K562 (cell line): ENCODE results near the gene ITGB5. TPM values are rescaled to one million over a fixed set of nuclear protein-coding genes. Genes with fewer than 3 reads are reported as not detected.

ENCODE experiments used
- ATAC-seq: fragments of 200-7000 bp; cut with Tn5 transposase; 3 replicates; pipeline ENCODE4 v1.9.1; 2020; ENCODE audit warnings: moderate library complexity
- BruUV-seq: library from RNA; stranded (reverse); fragments of 400-500 nt; replicated peaks from 2 replicates; lab custom pipeline; 2021; lab: Mats Ljungman, UMichigan
- CTCF ChIA-PET: fragments of 300-600 bp; formaldehyde crosslinking; extraction: SDS; loops from one replicate; lab custom pipeline; 2021; ENCODE audit warnings: low intra/inter-chr PET ratio; lab: Yijun Ruan, JAX
- POLR2A ChIA-PET: fragments of 300-600, 350-650 bp; sonication (Branson Sonifier 250); formaldehyde crosslinking; extraction: SDS; loops from one replicate; lab custom pipeline; 2021; ENCODE audit warnings: antibody characterized with exemption, inconsistent platforms; lab: Yijun Ruan, JAX
- DNase-seq, 4 experiments: peaks; one replicate each; pipeline versions ENCODE4 v3.0.0 to v3.0.0-alpha.2; 2011 to 2018; ENCODE audit warnings: low spot score in 3 of 4, mixed read lengths in 3 of 4; ENCODE audit errors: extremely low read depth in 1 of 4
- FAIRE-seq: peaks from 2 replicates; lab custom pipeline; 2011; peaks lifted over from hg19 to GRCh38; lab: Jason Lieb, UNC
- H2AFZ ChIP-seq: 2 replicates; pipeline ENCODE4 v1.6.0; 2011; ENCODE audit warnings: low read depth, low read length, control low read depth, inconsistent platforms
- H3K27ac ChIP-seq: fragments of 200-600 bp; 3 replicates; pipeline ENCODE4 v1.8.0; 2011; ENCODE audit warnings: low read depth, mild to moderate bottlenecking, control low read depth, inconsistent platforms, low read length, moderate library complexity, mixed read lengths; ENCODE audit errors: extremely low read depth
- H3K27me3 ChIP-seq, 2 experiments: fragments of 300-600 bp in 1 of 2; 2 replicates in 1 of 2; 3 replicates in 1 of 2; pipeline versions ENCODE4 v1.6.0 to v1.8.0; 2011; ENCODE audit warnings: inconsistent platforms in 2 of 2, low read length in 2 of 2, mild to moderate bottlenecking in 1 of 2, mixed read lengths in 1 of 2, moderate library complexity in 1 of 2; ENCODE audit not compliant: control insufficient read depth in 2 of 2, insufficient read depth in 2 of 2
- H3K36me3 ChIP-seq: fragments of 300-600 bp; 3 replicates; pipeline ENCODE4 v1.8.0; 2011; ENCODE audit warnings: mild to moderate bottlenecking, low read length, inconsistent platforms; ENCODE audit not compliant: control insufficient read depth, insufficient read depth
- H3K4me1 ChIP-seq, 2 experiments: fragments of 200-600 bp in 1 of 2; replicated peaks in 1 of 2; 2 replicates in 1 of 2; 3 replicates in 1 of 2; pipeline versions ENCODE4 v1.5.1 to v1.8.0; 2011; ENCODE audit warnings: inconsistent platforms in 2 of 2, low read length in 2 of 2, mild to moderate bottlenecking in 1 of 2, mixed read lengths in 1 of 2, moderate library complexity in 1 of 2; ENCODE audit not compliant: control insufficient read depth in 2 of 2, insufficient read depth in 2 of 2
- H3K4me2 ChIP-seq: 2 replicates; pipeline ENCODE4 v1.6.1; 2011; ENCODE audit warnings: low read length, control low read depth, inconsistent platforms, mixed read lengths; ENCODE audit not compliant: insufficient read depth
- H3K4me3 ChIP-seq: fragments of 200-600 bp; sonication (generic), shearing (Covaris generic); 2 replicates; pipeline ENCODE4 v1.5.1; 2016; ENCODE audit warnings: control low read depth, inconsistent platforms
- H3K79me2 ChIP-seq: fragments of 200-600 bp; 3 replicates; pipeline ENCODE4 v1.8.0; 2011; ENCODE audit warnings: low read length, inconsistent platforms; ENCODE audit not compliant: control insufficient read depth, insufficient read depth
- H3K9ac ChIP-seq, 2 experiments: 2 replicates each; pipeline versions ENCODE4 v1.6.0 to v1.6.1; 2011; ENCODE audit warnings: low read depth in 2 of 2, low read length in 2 of 2, control low read depth in 1 of 2, inconsistent platforms in 1 of 2, mild to moderate bottlenecking in 1 of 2, mixed read lengths in 1 of 2; ENCODE audit not compliant: insufficient read depth in 1 of 2
- H3K9me1 ChIP-seq: one replicate; pipeline ENCODE4 v1.6.0; 2011; ENCODE audit warnings: inconsistent platforms, mild to moderate bottlenecking, low read length, moderate library complexity; ENCODE audit not compliant: control insufficient read depth, insufficient read depth
- H3K9me3 ChIP-seq: replicated peaks from 2 replicates; pipeline ENCODE4 v1.5.1; 2011; ENCODE audit warnings: low read depth, low read length, inconsistent platforms; ENCODE audit not compliant: control insufficient read depth, insufficient read depth
- H4K20me1 ChIP-seq: replicated peaks from 2 replicates; pipeline ENCODE4 v1.6.1; 2011; ENCODE audit warnings: low read length, inconsistent platforms, mixed read lengths; ENCODE audit not compliant: control insufficient read depth, insufficient read depth
- ARNT ChIP-seq, 2 experiments: fragments of 450-650 bp; IDR thresholded peaks; 2 replicates each; pipeline ENCODE4 v1.6.1; 2016; ENCODE audit warnings: mild to moderate bottlenecking in 1 of 2
- BACH1 ChIP-seq: fragments of 200-800 bp; sonication (Bioruptor generic); IDR thresholded peaks from 2 replicates; pipeline ENCODE4 v1.6.1; 2016; ENCODE audit warnings: missing genetic modification characterization, missing compliant biosample characterization
- PTBP1 ChIP-seq: fragments of 200-400 bp; formaldehyde crosslinking; IDR thresholded peaks from 2 replicates; pipeline ENCODE4 v1.6.1; 2017; ENCODE audit warnings: low read depth, low read length
- RBM34 ChIP-seq: fragments of 200-400 bp; formaldehyde crosslinking; IDR thresholded peaks from 2 replicates; pipeline ENCODE4 v1.6.1; 2018; ENCODE audit warnings: low read length, borderline replicate concordance; ENCODE audit not compliant: insufficient read depth
- SP2 ChIP-seq: IDR thresholded peaks from 2 replicates; pipeline ENCODE4 v1.6.1; 2011; ENCODE audit warnings: mild to moderate bottlenecking, low read depth, low read length, moderate library complexity; ENCODE audit not compliant: poor library complexity, severe bottlenecking; ENCODE audit errors: extremely low read depth
- YY1 ChIP-seq, 3 experiments: IDR thresholded peaks; 2 replicates each; pipeline ENCODE4 v1.6.1; 2011; ENCODE audit warnings: low read length in 2 of 3, mild to moderate bottlenecking in 2 of 3, moderate library complexity in 2 of 3, borderline replicate concordance in 1 of 3, control low read depth in 1 of 3, low read depth in 1 of 3; ENCODE audit not compliant: insufficient read depth in 3 of 3, insufficient replicate concordance in 2 of 3, control insufficient read depth in 1 of 3, insufficient read length in 1 of 3; ENCODE audit errors: extremely low read depth in 1 of 3
- ZFP1 ChIP-seq: fragments of 450-650 bp; formaldehyde crosslinking; IDR thresholded peaks from 2 replicates; pipeline ENCODE4 v1.4.0; 2020; ENCODE audit warnings: mild to moderate bottlenecking, mixed read lengths
- ZFX ChIP-seq: sonication (generic); formaldehyde crosslinking; IDR thresholded peaks from 2 replicates; pipeline ENCODE4 v1.8.0; 2022; ENCODE audit warnings: mild to moderate bottlenecking, missing genetic modification reagents, moderate library complexity
- ZNF140 ChIP-seq: fragments of 250-450 bp; sonication (Bioruptor Pico); IDR thresholded peaks from 2 replicates; pipeline ENCODE4 v1.8.0; 2021; ENCODE audit warnings: moderate library complexity, mild to moderate bottlenecking, inconsistent platforms
- ZNF239 ChIP-seq: fragments of 250-450 bp; sonication (Bioruptor Pico); IDR thresholded peaks from 2 replicates; pipeline ENCODE4 v1.4.0; 2020; ENCODE audit warnings: mild to moderate bottlenecking
- ZNF316 ChIP-seq: fragments of 450-650 bp; IDR thresholded peaks from 2 replicates; pipeline ENCODE4 v1.6.1; 2016
- ZNF41 ChIP-seq: fragments of 250-450 bp; sonication (Bioruptor Pico); conservative IDR thresholded peaks from 2 replicates; pipeline ENCODE4 v1.4.0; 2020; ENCODE audit warnings: mild to moderate bottlenecking
- ZNF75A ChIP-seq: fragments of 450-650 bp; formaldehyde crosslinking; IDR thresholded peaks from 2 replicates; pipeline ENCODE4 v1.4.0; 2020; ENCODE audit warnings: mild to moderate bottlenecking
- ZNF780A ChIP-seq: fragments of 250-450 bp; sonication (Bioruptor Pico); IDR thresholded peaks from 2 replicates; pipeline ENCODE4 v1.5.0; 2021; ENCODE audit warnings: mild to moderate bottlenecking
- ZNF785 ChIP-seq: fragments of 250-450 bp; sonication (Bioruptor Pico); IDR thresholded peaks from 2 replicates; pipeline ENCODE4 v1.4.0; 2020; ENCODE audit warnings: mild to moderate bottlenecking
- ZNF830 ChIP-seq: fragments of 250-450 bp; sonication (Bioruptor Pico); IDR thresholded peaks from 2 replicates; pipeline ENCODE4 v1.5.0; 2021; ENCODE audit warnings: mild to moderate bottlenecking
- WGBS: fragments of 100-300 bp; shearing (Covaris generic); methylation state at CpG from one replicate; pipeline ENCODE4 v1.1.6; 2016; ENCODE audit warnings: low coverage, mixed read lengths; ENCODE audit not compliant: insufficient coverage; ENCODE audit errors: missing lambda C conversion rate; 5-methylcytosine and 5-hydroxymethylcytosine counted together
- in situ Hi-C: fragments of 300-500 bp; cut with MboI; formaldehyde crosslinking; loops from 4 replicates; pipeline ENCODE4 v1.15.0; 2018; ENCODE audit warnings: inconsistent platforms, mixed read lengths
- intact Hi-C: fragments of 100-400 bp; cut with micrococcal nuclease; formaldehyde crosslinking; loops from 2 replicates; pipeline ENCODE4 v1.14.2; 2022
- polyA plus RNA-seq, 8 experiments: library from polyadenylated mRNA; depleted of rRNA in 4 of 8; stranded (reverse) in 5 of 8; unstranded in 3 of 8; fragments of >200 nt; fragmentation: Nextera tagmentation in 2 of 8; fragmentation: Illumina TruSeq in 1 of 8; extraction: Ambion mirVana in 2 of 8; extraction: Trizol in 1 of 8; gene quantifications; 2 replicates each; pipeline versions ENCODE4 v1.2.1 to v1.2.3, GENCODE V29; 2011 to 2014; ENCODE audit warnings: inconsistent platforms in 1 of 8, missing spikeins in 1 of 8
- total RNA-seq, 7 experiments: library from RNA; depleted of rRNA in 6 of 7; stranded (reverse); fragments of >200 nt in 6 of 7; fragmentation: Illumina TruSeq in 2 of 7; extraction: Trizol in 2 of 7; gene quantifications; 2 replicates each; pipeline versions ENCODE4 v1.2.1 to v1.2.3, GENCODE V29; 2011 to 2021; ENCODE audit warnings: low replicate concordance in 1 of 7
- TF ChIP-seq, protein P1 (sequence below): conservative IDR thresholded peaks from 2 replicates; pipeline ENCODE4 v1.6.1; 2011; ENCODE audit warnings: low read depth, mild to moderate bottlenecking, low read length; ENCODE audit not compliant: control insufficient read depth
- TF ChIP-seq, protein P2 (sequence below): IDR thresholded peaks from 2 replicates; pipeline ENCODE4 v1.6.1; 2014; ENCODE audit warnings: antibody characterized with exemption

Gene ITGB5
- total and polyA plus RNA-seq, 9 of the 15 experiments (the other 6 are each of a cell fraction or from before 2014, with no cell fraction given): 1.7 to 46.8 (median 9.9) TPM

DNA sequence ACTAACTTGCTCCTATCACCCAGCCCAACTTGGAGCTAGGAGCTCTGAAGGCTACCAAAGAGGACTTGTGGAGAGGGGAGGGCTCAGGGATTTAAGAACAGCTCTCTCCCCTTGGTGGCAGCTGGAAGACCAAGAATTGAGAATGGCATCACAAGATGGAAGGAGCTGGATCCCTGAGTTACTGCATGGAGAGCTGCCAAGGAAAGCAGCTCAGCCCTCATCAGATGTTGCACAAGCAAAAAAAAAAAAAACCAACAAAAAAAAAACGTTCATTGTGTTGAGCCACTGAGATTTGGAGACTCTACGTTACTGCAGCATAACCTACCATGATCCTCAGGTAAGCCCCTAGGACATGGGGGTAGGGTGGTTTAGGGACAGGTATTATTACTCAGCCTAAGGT lies 41.0 kb downstream of the ITGB5 start (continued):
- TF ChIP-seq, protein P1, sequence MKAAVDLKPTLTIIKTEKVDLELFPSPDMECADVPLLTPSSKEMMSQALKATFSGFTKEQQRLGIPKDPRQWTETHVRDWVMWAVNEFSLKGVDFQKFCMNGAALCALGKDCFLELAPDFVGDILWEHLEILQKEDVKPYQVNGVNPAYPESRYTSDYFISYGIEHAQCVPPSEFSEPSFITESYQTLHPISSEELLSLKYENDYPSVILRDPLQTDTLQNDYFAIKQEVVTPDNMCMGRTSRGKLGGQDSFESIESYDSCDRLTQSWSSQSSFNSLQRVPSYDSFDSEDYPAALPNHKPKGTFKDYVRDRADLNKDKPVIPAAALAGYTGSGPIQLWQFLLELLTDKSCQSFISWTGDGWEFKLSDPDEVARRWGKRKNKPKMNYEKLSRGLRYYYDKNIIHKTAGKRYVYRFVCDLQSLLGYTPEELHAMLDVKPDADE: no peak
- TF ChIP-seq PTBP1 (no peak), BACH1 (tag) (no peak), ZNF41 (no peak), ZNF239 (CRISPR knock-in tag) (no peak)
- TF ChIP-seq, all 486 proteins: peak for 0

DNA sequence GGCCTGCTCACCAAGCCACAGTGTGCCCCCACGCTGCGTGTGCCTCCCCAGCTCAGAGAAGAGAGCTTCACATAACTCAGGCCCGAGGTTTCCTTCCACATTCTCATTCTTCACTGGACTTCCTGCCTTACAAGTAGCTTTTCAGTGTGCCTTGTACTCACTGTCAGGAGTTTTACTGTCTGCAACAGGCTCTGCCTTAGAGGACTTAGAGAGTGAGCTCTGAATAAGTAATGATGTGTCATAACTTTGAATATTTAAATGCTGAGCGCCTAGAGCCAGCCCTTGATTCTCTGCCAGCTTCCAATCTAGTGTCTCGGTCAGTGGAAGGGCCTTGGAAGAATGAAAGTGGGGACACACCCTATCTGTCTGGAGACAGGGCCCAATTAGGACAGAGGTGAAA lies 41.8 kb downstream of the ITGB5 start:
- Histone ChIP-seq H3K4me2 (no peak overlapping the region), H2AFZ (no peak overlapping the region), H3K9ac (no peak overlapping the region), H4K20me1 (no peaks in the 10 kb centered on the region), H3K9me3 (no peaks in the 10 kb centered on the region), H3K27me3 (no peaks in the 10 kb centered on the region), H3K4me3 (no peak overlapping the region), H3K79me2 (no peaks in the 10 kb centered on the region), H3K9me1 (no peaks in the 10 kb centered on the region), H3K4me1 (no peaks in the 10 kb centered on the region), H3K27ac (no peak overlapping the region), H3K36me3 (no peaks in the 10 kb centered on the region; the same call in 2 of the 3 replicates)
- BruUV-seq: no TSS peak
- POLR2A ChIA-PET: interaction anchor here (1.3 to 1.5 kb wide), 3 partner anchors 14 to 24 kb away, joined by 3 to 6 read pairs (median 5); no protein-coding TSS in a partner anchor
- CTCF ChIA-PET: no interaction called here
- TF ChIP-seq ARNT (IDR thresholded peaks at IDR 0.05) (no peak), ZNF75A (CRISPR knock-in tag) (no peak), ZFP1 (CRISPR knock-in tag) (no peak), RBM34 (no peak), SP2 (no peak), ZNF830 (no peak), ZNF316 (no peak), ZNF140 (no peak), ZFX (CRISPR knock-in tag) (no peak), ZNF780A (CRISPR knock-in tag) (no peak), ZNF785 (CRISPR knock-in tag) (no peak), YY1 (IDR thresholded peaks at IDR 0.05; ENCODE audit: borderline replicate concordance in 1 of 3, control insufficient read depth in 1 of 3, extremely low read depth in 1 of 3, insufficient read depth in 3 of 3, insufficient read length in 1 of 3, insufficient replicate concordance in 2 of 3, low read depth in 1 of 3, low read length in 2 of 3) (no peak)
- TF ChIP-seq, protein P2, sequence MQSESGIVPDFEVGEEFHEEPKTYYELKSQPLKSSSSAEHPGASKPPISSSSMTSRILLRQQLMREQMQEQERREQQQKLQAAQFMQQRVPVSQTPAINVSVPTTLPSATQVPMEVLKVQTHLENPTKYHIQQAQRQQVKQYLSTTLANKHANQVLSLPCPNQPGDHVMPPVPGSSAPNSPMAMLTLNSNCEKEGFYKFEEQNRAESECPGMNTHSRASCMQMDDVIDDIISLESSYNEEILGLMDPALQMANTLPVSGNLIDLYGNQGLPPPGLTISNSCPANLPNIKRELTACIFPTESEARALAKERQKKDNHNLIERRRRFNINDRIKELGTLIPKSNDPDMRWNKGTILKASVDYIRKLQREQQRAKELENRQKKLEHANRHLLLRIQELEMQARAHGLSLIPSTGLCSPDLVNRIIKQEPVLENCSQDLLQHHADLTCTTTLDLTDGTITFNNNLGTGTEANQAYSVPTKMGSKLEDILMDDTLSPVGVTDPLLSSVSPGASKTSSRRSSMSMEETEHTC: no peak
- FAIRE-seq (no peak), ATAC-seq (no peak), DNase-seq (no peak)
- intact Hi-C loops: no loop called here
- 47% methylated on average over 3 of the region's 5 CpGs for WGBS
- in situ Hi-C loops: no loop called here
